DOHH2 (cell line): ENCODE results near the gene NPTN.

Experiments used
- EZH2phosphoT487 ChIP-seq: fragments of 200-600 bp; sonication (generic); IDR thresholded peaks from 2 replicates; pipeline ENCODE4 v1.6.1; 2017; ENCODE audit warnings: borderline replicate concordance, mild to moderate bottlenecking, antibody characterized with exemption, low read length, moderate library complexity, mixed read lengths
- TF ChIP-seq, protein P1 (sequence below): fragments of 200-600 bp; sonication (generic); IDR thresholded peaks from one replicate; pipeline ENCODE4 v1.5.1; 2014; ENCODE audit warnings: antibody characterized with exemption, mild to moderate bottlenecking, low read depth, low read length; ENCODE audit not compliant: poor library complexity, severe bottlenecking

DNA sequence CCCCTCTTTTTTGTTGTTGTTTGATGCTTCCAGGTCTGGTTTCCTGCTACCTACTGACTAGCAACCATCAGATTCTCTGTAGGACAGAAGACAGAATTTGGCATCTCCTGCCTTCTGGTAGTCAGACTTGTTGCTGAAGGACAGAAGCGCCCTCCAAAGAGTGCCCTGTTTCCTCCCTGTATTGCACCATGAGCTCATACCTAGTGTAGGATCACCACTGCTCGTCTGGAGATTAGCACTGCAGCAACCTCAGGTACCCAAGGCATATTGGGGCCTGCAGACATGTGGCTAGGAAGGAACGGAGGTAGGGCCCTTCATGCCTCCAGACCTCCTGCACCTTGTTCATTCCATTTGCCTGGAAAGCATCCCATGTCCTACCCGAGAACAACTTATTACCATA lies 78.1 kb downstream of the NPTN start:
- TF ChIP-seq, protein P1, sequence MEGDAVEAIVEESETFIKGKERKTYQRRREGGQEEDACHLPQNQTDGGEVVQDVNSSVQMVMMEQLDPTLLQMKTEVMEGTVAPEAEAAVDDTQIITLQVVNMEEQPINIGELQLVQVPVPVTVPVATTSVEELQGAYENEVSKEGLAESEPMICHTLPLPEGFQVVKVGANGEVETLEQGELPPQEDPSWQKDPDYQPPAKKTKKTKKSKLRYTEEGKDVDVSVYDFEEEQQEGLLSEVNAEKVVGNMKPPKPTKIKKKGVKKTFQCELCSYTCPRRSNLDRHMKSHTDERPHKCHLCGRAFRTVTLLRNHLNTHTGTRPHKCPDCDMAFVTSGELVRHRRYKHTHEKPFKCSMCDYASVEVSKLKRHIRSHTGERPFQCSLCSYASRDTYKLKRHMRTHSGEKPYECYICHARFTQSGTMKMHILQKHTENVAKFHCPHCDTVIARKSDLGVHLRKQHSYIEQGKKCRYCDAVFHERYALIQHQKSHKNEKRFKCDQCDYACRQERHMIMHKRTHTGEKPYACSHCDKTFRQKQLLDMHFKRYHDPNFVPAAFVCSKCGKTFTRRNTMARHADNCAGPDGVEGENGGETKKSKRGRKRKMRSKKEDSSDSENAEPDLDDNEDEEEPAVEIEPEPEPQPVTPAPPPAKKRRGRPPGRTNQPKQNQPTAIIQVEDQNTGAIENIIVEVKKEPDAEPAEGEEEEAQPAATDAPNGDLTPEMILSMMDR: no peak
- no peak for TF ChIP-seq EZH2phosphoT487
